Colonic mucosa (tissue), 4 donors: ENCODE results near the gene IGSF9. TPM values are rescaled to one million over a fixed set of nuclear protein-coding genes. Genes with fewer than 3 reads are reported as not detected.

ENCODE experiments used
- DNase-seq: peaks from one replicate; pipeline ENCODE4 v3.0.0-alpha.2; 2020
- H3K27ac ChIP-seq: fragments of 200-600 bp; one replicate; pipeline ENCODE4 v1.8.0; 2021
- H3K27me3 ChIP-seq: fragments of 200-600 bp; one replicate; pipeline ENCODE4 v1.8.0; 2021
- H3K36me3 ChIP-seq: fragments of 200-600 bp; one replicate; pipeline ENCODE4 v1.8.0; 2021
- H3K4me1 ChIP-seq: fragments of 200-600 bp; one replicate; pipeline ENCODE4 v1.8.0; 2021; ENCODE audit warnings: mild to moderate bottlenecking
- H3K4me3 ChIP-seq: fragments of 200-600 bp; one replicate; pipeline ENCODE4 v1.8.0; 2021
- H3K9ac ChIP-seq, 2 donors: one replicate each; pipeline ENCODE4 v1.7.0; 2013; ENCODE audit warnings: control low read depth in 2 of 2, low read depth in 2 of 2, low read length in 2 of 2
- H3K9me3 ChIP-seq: fragments of 200-600 bp; one replicate; pipeline ENCODE4 v1.8.0; 2021
- CTCF ChIP-seq: fragments of 200-600 bp; IDR thresholded peaks from one replicate; pipeline ENCODE4 v1.8.0; 2022; ENCODE audit warnings: antibody characterized with exemption, mild to moderate bottlenecking
- intact Hi-C: fragments of 100-400 bp; cut with DNase I; formaldehyde crosslinking; loops from one replicate; pipeline ENCODE4 v1.14.1; 2022
- total RNA-seq, 2 donors: library from RNA; stranded (reverse); fragmentation: NEBNext Ultra II Directional in 1 of 2; extraction: Animal tissue kit (Norgen Biotek cat#: 25700) in 1 of 2; gene quantifications; one replicate each; pipeline ENCODE4 v1.2.1, GENCODE V29; 2021
- donor health status: healthy.
- donor health status: DM: no; HTN: no; CAD: no.
- donor health status: DM: no; HTN: no; CAD: no.

Gene IGSF9
- total RNA-seq, 2 donors from 2014 or later, result 14.1 to 41.8 TPM

- Histone ChIP-seq H3K27ac (peak overlapping the region; percentile 92), H3K4me1 (no peaks in the 10 kb centered on the region), H3K36me3 (peaks cover 11% of the 10 kb centered on the region), H3K9ac (peak overlapping the region; percentile 99), H3K9me3 (no peaks in the 10 kb centered on the region), H3K27me3 (no peaks in the 10 kb centered on the region), H3K4me3 (peak overlapping the region; percentile 68)
- TF ChIP-seq CTCF, result no peak
- intact Hi-C loops, result no loop called here
- peak; percentile 90 for DNase-seq
These were observed 21.2 kb downstream of the IGSF9 start for GRCh38 chr1:159924025-159924790.

GRCh38 chr1:159923203-159924024 lies 22.0 kb downstream of the IGSF9 start:
- intact Hi-C loops, result no loop called here

DNA sequence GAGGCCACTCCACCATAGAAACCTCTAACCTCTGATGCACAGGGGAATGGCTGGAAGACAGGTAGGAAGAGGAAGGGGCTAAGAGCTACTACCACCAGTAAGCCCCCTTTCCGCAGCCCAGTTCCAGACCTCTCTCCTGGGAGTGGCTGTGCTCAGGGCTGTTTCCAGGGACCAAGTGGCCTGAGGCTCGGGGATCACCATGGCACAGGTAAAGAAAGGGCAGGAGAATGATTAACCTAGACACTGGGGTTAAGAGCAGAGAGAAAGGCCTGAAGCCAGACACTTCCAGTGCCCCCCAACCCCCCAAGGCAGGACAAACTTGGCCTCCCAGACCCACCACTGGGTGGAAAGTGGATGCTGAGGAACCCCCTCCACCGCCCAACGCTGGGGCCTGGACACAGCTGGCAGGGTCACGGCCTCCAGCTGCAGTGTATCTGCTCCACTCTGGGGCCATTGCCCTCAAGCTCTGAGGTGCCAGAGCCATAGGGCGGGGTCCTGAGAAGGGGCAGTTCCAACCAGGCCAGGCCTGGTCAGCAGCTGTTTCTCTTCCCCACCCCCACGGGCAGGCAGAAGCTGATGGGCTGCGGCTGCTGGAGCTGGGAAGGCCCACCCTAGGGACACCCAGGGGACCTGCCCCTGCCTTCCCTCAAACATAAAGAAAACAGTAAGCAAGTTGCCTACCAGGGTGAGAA lies 22.8 kb downstream of the IGSF9 start:
- DNase-seq, result peak; percentile 69
- intact Hi-C loops, result no loop called here
- Histone ChIP-seq H3K36me3 (peaks cover 19% of the 10 kb centered on the region), H3K9ac (peak overlapping the region; percentile 99), H3K4me3 (peak overlapping the region; percentile 68), H3K27ac (peak overlapping the region; percentile 92), H3K4me1 (no peaks in the 10 kb centered on the region), H3K9me3 (no peaks in the 10 kb centered on the region), H3K27me3 (no peaks in the 10 kb centered on the region)
- TF ChIP-seq CTCF, result no peak

More at GRCh38 chr1:159923203-159924024, 22.0 kb downstream of the IGSF9 start:
- H3K4me3 ChIP-seq, result peak overlapping the region; percentile 68
- no peaks in the 10 kb centered on the region for H3K4me1 ChIP-seq
- no peaks in the 10 kb centered on the region for H3K27me3 ChIP-seq
- DNase-seq, result peak; percentile 94
- H3K9ac ChIP-seq, result peak overlapping the region; percentile 99
- H3K27ac ChIP-seq, result peak overlapping the region; percentile 92
- H3K36me3 ChIP-seq, result peaks cover 18% of the 10 kb centered on the region
- H3K9me3 ChIP-seq, result no peaks in the 10 kb centered on the region
- TF ChIP-seq CTCF, result no peak

DNA sequence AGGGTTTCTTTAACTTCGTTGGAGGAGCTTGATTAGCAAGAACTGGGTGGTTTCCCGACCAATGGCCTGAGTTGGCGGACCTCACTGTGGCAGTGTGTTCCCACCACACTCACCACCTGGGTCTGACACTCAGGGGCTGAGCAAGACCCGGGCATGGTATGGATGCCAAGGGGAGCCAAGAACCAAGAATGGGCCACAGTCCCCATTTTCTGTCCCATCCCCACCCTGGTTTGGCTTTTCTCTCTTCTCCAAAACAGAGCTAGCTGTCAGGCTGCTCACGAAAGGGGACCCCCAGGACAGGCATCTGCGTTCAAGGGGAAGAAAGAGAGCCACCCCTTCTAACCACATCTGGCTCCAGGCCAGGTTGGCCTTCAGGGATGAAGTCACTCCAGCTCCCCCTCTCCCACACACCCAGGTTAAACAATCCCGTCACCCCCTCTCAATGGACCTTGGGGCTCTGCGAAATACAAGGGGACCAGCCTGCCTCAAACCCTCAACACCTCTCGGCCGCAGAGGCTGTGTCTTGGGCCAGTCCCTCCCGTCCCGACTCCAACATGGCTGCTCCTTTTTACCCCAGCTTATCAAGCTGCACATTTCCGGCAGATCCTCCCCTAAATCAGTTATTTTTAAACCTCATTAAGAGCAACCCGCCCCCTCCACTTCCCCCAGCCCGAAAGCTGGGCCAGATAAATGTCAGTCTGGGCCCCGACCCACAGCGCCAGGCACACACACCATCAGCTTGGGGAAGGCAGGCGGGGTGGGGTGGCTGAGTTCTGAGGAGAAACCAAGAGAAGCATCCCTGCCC lies 23.5 kb downstream of the IGSF9 start:
- peaks cover 19% of the 10 kb centered on the region for H3K36me3 ChIP-seq
- no peak for TF ChIP-seq CTCF
- no peaks in the 10 kb centered on the region for H3K4me1 ChIP-seq
- H3K27me3 ChIP-seq, result no peaks in the 10 kb centered on the region
- intact Hi-C loops, result no loop called here
- no peaks in the 10 kb centered on the region for H3K9me3 ChIP-seq
- DNase-seq, result no peak
- peak overlapping the region; percentile 68 for H3K4me3 ChIP-seq
- peak overlapping the region; percentile 92 for H3K27ac ChIP-seq
- peak overlapping the region; percentile 99 for H3K9ac ChIP-seq
